Measurements from ENCODE around the gene ADCY1.

Gene ADCY1

GRCh38 chr7:45698303-45699014 is 124.3 kb downstream of the ADCY1 start:
- no peak overlapping the region for H2AFZ ChIP-seq (ENCODE audit: low read depth, low read length)
- H4K20me1 ChIP-seq (ENCODE audit: insufficient read depth, low read length): no peaks in the 10 kb centered on the region
- no peaks in the 10 kb centered on the region for H3K9me3 ChIP-seq (ENCODE audit: insufficient read depth, low read length)
- H3K4me2 ChIP-seq (ENCODE audit: low read length): no peak overlapping the region
- H3K79me2 ChIP-seq (ENCODE audit: low read length): no peaks in the 10 kb centered on the region
- no peak overlapping the region for H3K9ac ChIP-seq (ENCODE audit: low read length)
- H3K36me3 ChIP-seq (replicated peaks; ENCODE audit: low read depth, low read length): no peaks in the 10 kb centered on the region
- no peak overlapping the region for H3K4me3 ChIP-seq (ENCODE audit: low read length)
- TF ChIP-seq CTCF (IDR thresholded peaks at IDR 0.05; ENCODE audit: low read depth, low read length) (no peak), EZH2phosphoT487 (IDR thresholded peaks at IDR 0.05; ENCODE audit: low read depth) (no peak)
- no peaks in the 10 kb centered on the region for H3K27me3 ChIP-seq (ENCODE audit: low read depth, low read length)
- no peaks in the 10 kb centered on the region for H3K4me1 ChIP-seq (ENCODE audit: low read length)
- H3K27ac ChIP-seq (ENCODE audit: low read length): no peak overlapping the region

GRCh38 chr7:45699015-45699309 is 124.8 kb downstream of the ADCY1 start:
- Histone ChIP-seq H3K4me3 (ENCODE audit: low read length) (no peak overlapping the region), H3K27ac (ENCODE audit: low read length) (no peak overlapping the region), H3K9me3 (ENCODE audit: insufficient read depth, low read length) (no peaks in the 10 kb centered on the region), H3K4me2 (ENCODE audit: low read length) (no peak overlapping the region), H3K27me3 (ENCODE audit: low read depth, low read length) (no peaks in the 10 kb centered on the region), H2AFZ (ENCODE audit: low read depth, low read length) (no peak overlapping the region), H3K9ac (ENCODE audit: low read length) (no peak overlapping the region), H4K20me1 (ENCODE audit: insufficient read depth, low read length) (no peaks in the 10 kb centered on the region), H3K79me2 (ENCODE audit: low read length) (no peaks in the 10 kb centered on the region), H3K36me3 (replicated peaks; ENCODE audit: low read depth, low read length) (no peaks in the 10 kb centered on the region), H3K4me1 (ENCODE audit: low read length) (no peaks in the 10 kb centered on the region)
- TF ChIP-seq CTCF (IDR thresholded peaks at IDR 0.05; ENCODE audit: low read depth, low read length) (no peak), EZH2phosphoT487 (IDR thresholded peaks at IDR 0.05; ENCODE audit: low read depth) (no peak)

GRCh38 chr7:45699726-45700390 is 125.7 kb downstream of the ADCY1 start:
- no peak for TF ChIP-seq CTCF (IDR thresholded peaks at IDR 0.05; ENCODE audit: low read depth, low read length)
- no peak for TF ChIP-seq EZH2phosphoT487 (IDR thresholded peaks at IDR 0.05; ENCODE audit: low read depth)
- Histone ChIP-seq H3K27ac (ENCODE audit: low read length) (no peak overlapping the region), H3K9ac (ENCODE audit: low read length) (no peak overlapping the region), H3K36me3 (replicated peaks; ENCODE audit: low read depth, low read length) (no peaks in the 10 kb centered on the region), H4K20me1 (ENCODE audit: insufficient read depth, low read length) (no peaks in the 10 kb centered on the region), H2AFZ (ENCODE audit: low read depth, low read length) (no peak overlapping the region), H3K4me3 (ENCODE audit: low read length) (no peak overlapping the region), H3K27me3 (ENCODE audit: low read depth, low read length) (no peaks in the 10 kb centered on the region), H3K9me3 (ENCODE audit: insufficient read depth, low read length) (no peaks in the 10 kb centered on the region), H3K4me1 (ENCODE audit: low read length) (no peaks in the 10 kb centered on the region), H3K4me2 (ENCODE audit: low read length) (no peak overlapping the region), H3K79me2 (ENCODE audit: low read length) (no peaks in the 10 kb centered on the region)

- no peaks in the 10 kb centered on the region for H4K20me1 ChIP-seq (ENCODE audit: insufficient read depth, low read length)
- no peaks in the 10 kb centered on the region for H3K27me3 ChIP-seq (ENCODE audit: low read depth, low read length)
- H3K36me3 ChIP-seq (replicated peaks; ENCODE audit: low read depth, low read length): no peaks in the 10 kb centered on the region
- H3K79me2 ChIP-seq (ENCODE audit: low read length): no peaks in the 10 kb centered on the region
- no peak for TF ChIP-seq CTCF (IDR thresholded peaks at IDR 0.05; ENCODE audit: low read depth, low read length)
- no peak for TF ChIP-seq EZH2phosphoT487 (IDR thresholded peaks at IDR 0.05; ENCODE audit: low read depth)
- no peak overlapping the region for H3K9ac ChIP-seq (ENCODE audit: low read length)
- H3K4me1 ChIP-seq (ENCODE audit: low read length): no peaks in the 10 kb centered on the region
- H3K9me3 ChIP-seq (ENCODE audit: insufficient read depth, low read length): no peaks in the 10 kb centered on the region
- no peak overlapping the region for H2AFZ ChIP-seq (ENCODE audit: low read depth, low read length)
- H3K4me2 ChIP-seq (ENCODE audit: low read length): no peak overlapping the region
- H3K4me3 ChIP-seq (ENCODE audit: low read length): no peak overlapping the region
- no peak overlapping the region for H3K27ac ChIP-seq (ENCODE audit: low read length)
Measured at GRCh38 chr7:45700556-45700955, 126.4 kb downstream of the ADCY1 start.

Measured in OCI-LY3 (cell line).